Measurements from ENCODE around the gene RNF212.

DNA sequence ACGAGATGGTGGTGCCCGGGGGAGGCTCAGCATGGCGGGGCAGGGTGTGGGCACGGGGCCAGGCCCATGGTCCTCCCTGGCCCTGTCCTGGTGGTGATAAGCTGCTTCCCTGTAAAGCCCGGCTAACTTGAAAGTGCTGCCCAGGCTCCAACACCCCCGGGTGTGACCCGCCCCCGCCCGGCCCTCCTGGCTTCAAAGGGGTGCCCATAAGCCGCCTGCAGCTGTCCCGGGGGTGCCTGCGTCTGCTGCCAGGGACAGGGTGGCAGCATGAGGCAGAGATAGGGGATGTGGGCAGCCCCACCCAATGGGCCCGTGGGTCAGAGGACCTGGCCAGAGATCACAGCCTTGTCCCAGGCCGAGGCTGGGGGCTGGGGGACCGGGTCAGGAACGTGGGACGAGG, 83.8 kb downstream of the RNF212 start:
- TF ChIP-seq, protein P1, sequence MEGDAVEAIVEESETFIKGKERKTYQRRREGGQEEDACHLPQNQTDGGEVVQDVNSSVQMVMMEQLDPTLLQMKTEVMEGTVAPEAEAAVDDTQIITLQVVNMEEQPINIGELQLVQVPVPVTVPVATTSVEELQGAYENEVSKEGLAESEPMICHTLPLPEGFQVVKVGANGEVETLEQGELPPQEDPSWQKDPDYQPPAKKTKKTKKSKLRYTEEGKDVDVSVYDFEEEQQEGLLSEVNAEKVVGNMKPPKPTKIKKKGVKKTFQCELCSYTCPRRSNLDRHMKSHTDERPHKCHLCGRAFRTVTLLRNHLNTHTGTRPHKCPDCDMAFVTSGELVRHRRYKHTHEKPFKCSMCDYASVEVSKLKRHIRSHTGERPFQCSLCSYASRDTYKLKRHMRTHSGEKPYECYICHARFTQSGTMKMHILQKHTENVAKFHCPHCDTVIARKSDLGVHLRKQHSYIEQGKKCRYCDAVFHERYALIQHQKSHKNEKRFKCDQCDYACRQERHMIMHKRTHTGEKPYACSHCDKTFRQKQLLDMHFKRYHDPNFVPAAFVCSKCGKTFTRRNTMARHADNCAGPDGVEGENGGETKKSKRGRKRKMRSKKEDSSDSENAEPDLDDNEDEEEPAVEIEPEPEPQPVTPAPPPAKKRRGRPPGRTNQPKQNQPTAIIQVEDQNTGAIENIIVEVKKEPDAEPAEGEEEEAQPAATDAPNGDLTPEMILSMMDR (IDR thresholded peaks at IDR 0.05), result no peak
- TF ChIP-seq POLR2A (IDR thresholded peaks at IDR 0.05) (no peak), POLR2AphosphoS5 (IDR thresholded peaks at IDR 0.05) (no peak)

Measured in stomach (tissue), 4 donors.